Peyer's patch (tissue), 4 donors: ENCODE measurements around the gene ARHGAP24.
"Not testable (repeated sequence)": the region's sequence is repeated elsewhere in the genome, so short reads cannot be mapped to it uniquely, and the experiment has no call there.

ENCODE experiments used
- CTCF ChIP-seq, 6 experiments: fragments of 450-650 bp in 4 of 6; fragments of 200-600 bp in 2 of 6; sonication (generic) in 1 of 6; IDR thresholded peaks; one replicate each; pipeline ENCODE4 v1.5.1; 2017 to 2019; ENCODE audit warnings: antibody characterized with exemption in 6 of 6, mild to moderate bottlenecking in 3 of 6, moderate library complexity in 1 of 6
- POLR2A ChIP-seq, 2 donors: fragments of 450-650 bp; IDR thresholded peaks; one replicate each; pipeline ENCODE4 v1.5.1; 2017; ENCODE audit warnings: antibody characterized with exemption in 2 of 2, mild to moderate bottlenecking in 2 of 2, moderate library complexity in 2 of 2

- TF ChIP-seq POLR2A, CTCF (IDR thresholded peaks at IDR 0.05): not testable (repeated sequence)
Observed at GRCh38 chr4:86021671-86022070, 546.7 kb downstream of the ARHGAP24 start.
